ENCODE data around the gene PCSK5.
"Not testable (repeated sequence)": the region's sequence is repeated elsewhere in the genome, so short reads cannot be mapped to it uniquely, and the experiment has no call there.

Gene PCSK5

GRCh38 chr9:75956161-75956560 is 65.7 kb downstream of the PCSK5 start:
- Mint-ChIP-seq H3K4me3 (no peak overlapping the region), H3K27me3 (no peaks in the 10 kb centered on the region), H3K27ac (no peak overlapping the region), H3K4me1 (ENCODE audit: low read depth) (peaks cover 4% of the 10 kb centered on the region), H3K9me3 (no peaks in the 10 kb centered on the region), H3K36me3 (ENCODE audit: low read depth) (peaks cover under 1% of the 10 kb centered on the region)

- H3K27me3 Mint-ChIP-seq: no peaks in the 10 kb centered on the region
- H3K36me3 Mint-ChIP-seq (ENCODE audit: low read depth): no peaks in the 10 kb centered on the region
- no peak overlapping the region for H3K27ac Mint-ChIP-seq
- H3K9me3 Mint-ChIP-seq: no peaks in the 10 kb centered on the region
- H3K4me1 Mint-ChIP-seq (ENCODE audit: low read depth): peaks cover 9% of the 10 kb centered on the region
- no peak overlapping the region for H3K4me3 Mint-ChIP-seq
Measured at GRCh38 chr9:75957116-75957515, 66.6 kb downstream of the PCSK5 start.

- Mint-ChIP-seq H3K9me3 (no peaks in the 10 kb centered on the region), H3K4me3 (no peak overlapping the region), H3K4me1 (ENCODE audit: low read depth) (peaks cover 19% of the 10 kb centered on the region), H3K27ac (no peak overlapping the region), H3K36me3 (ENCODE audit: low read depth) (no peaks in the 10 kb centered on the region), H3K27me3 (no peaks in the 10 kb centered on the region)
Measured at GRCh38 chr9:75958226-75958625, 67.8 kb downstream of the PCSK5 start.

GRCh38 chr9:75960551-75960950 is 70.1 kb downstream of the PCSK5 start:
- no peaks in the 10 kb centered on the region for H3K9me3 Mint-ChIP-seq
- no peak overlapping the region for H3K27ac Mint-ChIP-seq
- H3K4me1 Mint-ChIP-seq (ENCODE audit: low read depth): peaks cover 17% of the 10 kb centered on the region
- no peaks in the 10 kb centered on the region for H3K36me3 Mint-ChIP-seq (ENCODE audit: low read depth)
- H3K4me3 Mint-ChIP-seq: no peak overlapping the region
- no peaks in the 10 kb centered on the region for H3K27me3 Mint-ChIP-seq

GRCh38 chr9:75962013-75962661 is 71.7 kb downstream of the PCSK5 start:
- no peaks in the 10 kb centered on the region for H3K36me3 Mint-ChIP-seq (ENCODE audit: low read depth)
- H3K4me1 Mint-ChIP-seq (ENCODE audit: low read depth): peaks cover 17% of the 10 kb centered on the region
- H3K27ac Mint-ChIP-seq: no peak overlapping the region
- no peak overlapping the region for H3K4me3 Mint-ChIP-seq
- no peaks in the 10 kb centered on the region for H3K27me3 Mint-ChIP-seq
- H3K9me3 Mint-ChIP-seq: no peaks in the 10 kb centered on the region

- Mint-ChIP-seq H3K9me3 (no peaks in the 10 kb centered on the region), H3K27ac (no peak overlapping the region), H3K4me3 (no peak overlapping the region), H3K4me1 (ENCODE audit: low read depth) (peaks cover 17% of the 10 kb centered on the region), H3K27me3 (no peaks in the 10 kb centered on the region), H3K36me3 (ENCODE audit: low read depth) (no peaks in the 10 kb centered on the region)
Measured at GRCh38 chr9:75962662-75963036, 72.2 kb downstream of the PCSK5 start.

GRCh38 chr9:75963321-75963720 is 72.8 kb downstream of the PCSK5 start:
- H3K4me1 Mint-ChIP-seq (ENCODE audit: low read depth): peaks cover 17% of the 10 kb centered on the region
- not testable (repeated sequence) for H3K9me3 Mint-ChIP-seq

GRCh38 chr9:75964427-75964826 is 74.0 kb downstream of the PCSK5 start:
- Mint-ChIP-seq H3K9me3 (no peaks in the 10 kb centered on the region), H3K27me3 (no peaks in the 10 kb centered on the region), H3K4me3 (no peak overlapping the region), H3K27ac (no peak overlapping the region), H3K36me3 (ENCODE audit: low read depth) (no peaks in the 10 kb centered on the region), H3K4me1 (ENCODE audit: low read depth) (peaks cover 17% of the 10 kb centered on the region)

More at GRCh38 chr9:75963321-75963720, 72.8 kb downstream of the PCSK5 start:
- not testable (repeated sequence) for H3K27ac Mint-ChIP-seq; H3K36me3 Mint-ChIP-seq (ENCODE audit: low read depth); H3K4me3 Mint-ChIP-seq; H3K27me3 Mint-ChIP-seq

GRCh38 chr9:75965231-75965630 is 74.8 kb downstream of the PCSK5 start:
- no peaks in the 10 kb centered on the region for H3K9me3 Mint-ChIP-seq
- H3K4me1 Mint-ChIP-seq (ENCODE audit: low read depth): peaks cover 17% of the 10 kb centered on the region
- H3K27ac Mint-ChIP-seq: no peak overlapping the region
- no peaks in the 10 kb centered on the region for H3K27me3 Mint-ChIP-seq
- no peak overlapping the region for H3K4me3 Mint-ChIP-seq
- no peaks in the 10 kb centered on the region for H3K36me3 Mint-ChIP-seq (ENCODE audit: low read depth)

GRCh38 chr9:75967556-75967955 is 77.1 kb downstream of the PCSK5 start:
- Mint-ChIP-seq H3K27ac (no peak overlapping the region), H3K9me3 (no peaks in the 10 kb centered on the region), H3K36me3 (ENCODE audit: low read depth) (no peaks in the 10 kb centered on the region), H3K4me1 (ENCODE audit: low read depth) (peaks cover 7% of the 10 kb centered on the region), H3K27me3 (no peaks in the 10 kb centered on the region), H3K4me3 (no peak overlapping the region)

GRCh38 chr9:75974016-75974766 is 83.7 kb downstream of the PCSK5 start:
- Mint-ChIP-seq H3K27ac (no peak overlapping the region), H3K4me3 (no peak overlapping the region), H3K36me3 (ENCODE audit: low read depth) (no peaks in the 10 kb centered on the region), H3K4me1 (ENCODE audit: low read depth) (peaks cover 23% of the 10 kb centered on the region), H3K9me3 (no peaks in the 10 kb centered on the region), H3K27me3 (no peaks in the 10 kb centered on the region)

GRCh38 chr9:75975071-75975470 is 84.6 kb downstream of the PCSK5 start:
- H3K9me3 Mint-ChIP-seq: no peaks in the 10 kb centered on the region
- H3K4me1 Mint-ChIP-seq (ENCODE audit: low read depth): peaks cover 25% of the 10 kb centered on the region
- no peak overlapping the region for H3K4me3 Mint-ChIP-seq
- no peak overlapping the region for H3K27ac Mint-ChIP-seq
- H3K36me3 Mint-ChIP-seq (ENCODE audit: low read depth): no peaks in the 10 kb centered on the region
- H3K27me3 Mint-ChIP-seq: no peaks in the 10 kb centered on the region

GRCh38 chr9:75976549-75976948 is 86.1 kb downstream of the PCSK5 start:
- Mint-ChIP-seq H3K36me3 (ENCODE audit: low read depth) (no peaks in the 10 kb centered on the region), H3K4me1 (ENCODE audit: low read depth) (peaks cover 25% of the 10 kb centered on the region), H3K27me3 (no peaks in the 10 kb centered on the region), H3K4me3 (no peak overlapping the region), H3K9me3 (no peaks in the 10 kb centered on the region), H3K27ac (no peak overlapping the region)

- H3K4me3 Mint-ChIP-seq: no peak overlapping the region
- no peak overlapping the region for H3K27ac Mint-ChIP-seq
- H3K36me3 Mint-ChIP-seq (ENCODE audit: low read depth): no peaks in the 10 kb centered on the region
- no peaks in the 10 kb centered on the region for H3K27me3 Mint-ChIP-seq
- peaks cover 25% of the 10 kb centered on the region for H3K4me1 Mint-ChIP-seq (ENCODE audit: low read depth)
- no peaks in the 10 kb centered on the region for H3K9me3 Mint-ChIP-seq
Measured at GRCh38 chr9:75979362-75979761, 88.9 kb downstream of the PCSK5 start.

GRCh38 chr9:75983319-75984045 is 93.0 kb downstream of the PCSK5 start:
- peaks cover 3% of the 10 kb centered on the region for H3K4me1 Mint-ChIP-seq (ENCODE audit: low read depth)
- no peaks in the 10 kb centered on the region for H3K27me3 Mint-ChIP-seq
- no peak overlapping the region for H3K27ac Mint-ChIP-seq
- no peak overlapping the region for H3K4me3 Mint-ChIP-seq
- H3K9me3 Mint-ChIP-seq: peaks cover 5% of the 10 kb centered on the region
- H3K36me3 Mint-ChIP-seq (ENCODE audit: low read depth): peaks cover 12% of the 10 kb centered on the region

All from stimulated activated naive CD8-positive, alpha-beta T cell treated with anti-CD3 and anti-CD28 coated beads, Interleukin-15, Interleukin-2, amounts not matched to agents 100 ng/mL and 50 ng/mL, for 24 hours (primary cell).